HG03108 (cell line): ENCODE measurements around the gene LTC4S.
"Not testable (repeated sequence)": the region's sequence is repeated elsewhere in the genome, so short reads cannot be mapped to it uniquely, and the experiment has no call there.

Source experiments
- ATAC-seq: cut with Tn5 transposase; IDR thresholded peaks from one replicate; pipeline ENCODE4 v1.9.1; 2021; ENCODE audit warnings: moderate library complexity; ENCODE audit not compliant: unreplicated experiment

LTC4S gene

GRCh38 chr5:179822444-179822990 lies 28.7 kb downstream of the LTC4S start:
- no peak for ATAC-seq

GRCh38 chr5:179823937-179824744 lies 30.4 kb downstream of the LTC4S start:
- ATAC-seq: no peak

- ATAC-seq: no peak
Observed at GRCh38 chr5:179824745-179825112, 30.9 kb downstream of the LTC4S start.

DNA sequence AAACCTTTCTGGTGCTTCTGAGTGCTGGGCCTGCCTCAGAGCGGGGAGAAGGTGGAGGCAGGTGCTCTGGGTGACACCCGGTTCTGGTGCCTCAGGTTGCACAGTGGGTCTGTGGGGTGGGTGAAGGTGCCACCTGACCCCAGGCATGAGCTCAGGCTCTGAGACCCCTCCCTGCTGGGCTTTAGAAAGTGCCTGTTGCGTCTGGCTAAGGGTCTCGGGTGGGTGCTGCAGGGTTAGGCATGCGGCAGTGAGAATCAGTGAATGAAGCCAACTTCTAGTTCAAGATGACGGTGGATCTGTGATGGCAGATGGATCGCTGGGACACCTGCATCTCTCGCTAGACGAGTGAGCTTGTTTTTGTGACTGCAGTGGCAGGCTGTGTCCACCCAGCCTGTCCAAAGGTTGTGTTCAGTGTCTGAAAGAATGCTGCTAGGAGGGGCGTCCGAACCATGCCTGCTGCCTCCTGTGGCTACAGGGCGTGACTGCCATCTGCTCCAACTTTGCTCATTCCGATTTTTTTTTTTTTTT lies 31.9 kb downstream of the LTC4S start:
- no peak for ATAC-seq

DNA sequence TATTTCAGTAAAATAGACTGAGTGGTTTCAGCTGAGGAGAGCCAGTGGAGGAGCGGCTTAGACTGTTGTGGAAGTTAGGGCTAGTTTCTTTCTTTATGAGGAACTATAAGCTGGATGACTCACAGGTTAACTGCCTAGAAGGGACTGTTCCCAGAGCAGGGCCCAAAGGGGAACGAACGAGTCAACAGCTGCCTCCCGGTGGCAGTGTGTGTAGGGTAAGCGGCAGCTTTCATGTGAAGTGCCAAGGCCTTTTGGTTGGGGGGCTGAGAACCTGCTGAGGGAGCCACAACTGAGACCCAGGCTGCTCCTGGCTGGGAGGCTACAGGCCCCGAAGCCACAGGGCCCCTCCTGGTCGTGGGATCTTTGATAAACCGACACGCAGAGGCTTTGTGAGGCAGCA lies 33.9 kb downstream of the LTC4S start:
- ATAC-seq: no peak

GRCh38 chr5:179828756-179829421 lies 35.1 kb downstream of the LTC4S start:
- ATAC-seq: no peak

- ATAC-seq: no peak
Observed at GRCh38 chr5:179829732-179830435, 36.1 kb downstream of the LTC4S start.

- no peak for ATAC-seq
Observed at GRCh38 chr5:179830818-179831468, 37.2 kb downstream of the LTC4S start.

DNA sequence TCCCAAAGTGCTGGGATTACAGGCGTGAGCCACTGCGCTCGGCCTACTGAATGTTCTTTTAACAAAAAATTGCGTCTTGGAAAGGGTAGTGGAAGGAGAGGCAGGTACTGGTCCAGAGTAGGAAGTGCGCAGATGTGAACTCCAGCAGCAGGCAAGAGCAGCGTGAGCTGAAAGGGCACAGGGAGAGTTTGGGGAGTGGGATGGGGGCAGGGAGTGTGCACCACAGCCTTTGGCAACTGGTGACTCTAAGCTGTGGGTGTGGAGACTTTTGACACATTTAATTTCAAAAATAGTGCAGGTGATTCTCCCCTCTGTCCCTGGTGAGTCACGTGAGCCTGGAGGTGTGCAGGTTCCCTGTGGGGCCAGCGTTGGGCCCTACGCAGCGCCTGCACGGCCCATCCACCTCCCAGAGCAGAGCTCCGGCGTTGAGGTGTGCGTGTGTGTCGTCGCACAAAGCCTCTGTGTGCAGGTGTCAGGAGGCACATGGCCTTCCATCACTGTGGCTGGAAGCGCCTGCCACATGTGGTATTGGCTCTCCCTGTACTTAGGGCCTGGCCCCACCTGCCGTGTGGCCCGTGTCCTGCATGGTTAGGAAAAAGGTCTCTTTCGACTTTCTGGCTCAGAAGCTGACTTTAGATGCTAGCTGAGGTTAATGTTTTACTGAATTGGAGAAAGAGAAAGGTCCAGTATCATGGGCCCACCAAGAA lies 38.4 kb downstream of the LTC4S start:
- ATAC-seq: no peak

DNA sequence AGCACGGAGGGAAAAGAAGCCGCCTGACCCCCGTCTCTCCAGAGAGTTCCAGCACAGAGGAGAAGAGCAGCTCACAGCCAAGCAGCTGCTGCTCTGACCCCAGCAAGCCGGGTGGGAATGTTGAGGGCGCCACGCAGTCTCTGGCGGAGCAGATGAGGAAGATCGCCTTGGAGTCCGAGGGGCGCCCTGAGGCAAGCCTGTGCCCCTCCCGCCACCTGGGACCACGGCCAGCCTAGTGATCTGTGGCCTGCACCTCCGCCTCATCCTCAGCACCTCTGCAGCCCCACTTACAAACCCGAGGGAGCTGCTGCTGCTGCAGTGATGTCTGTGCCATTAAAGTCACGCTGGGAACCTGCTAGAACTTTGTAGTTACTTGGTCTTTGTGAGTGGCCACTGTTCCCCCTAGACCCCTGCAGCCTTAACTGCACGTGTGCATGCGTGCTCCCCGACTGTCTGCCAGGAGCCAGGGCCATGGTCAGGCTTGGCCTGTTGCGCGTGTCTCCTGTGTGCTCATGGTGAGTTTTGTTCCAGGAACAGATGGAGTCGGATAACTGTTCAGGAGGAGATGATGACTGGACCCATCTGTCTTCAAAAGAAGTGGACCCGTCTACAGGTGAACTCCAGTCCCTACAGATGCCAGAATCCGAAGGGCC lies 39.4 kb downstream of the LTC4S start:
- ATAC-seq: no peak

DNA sequence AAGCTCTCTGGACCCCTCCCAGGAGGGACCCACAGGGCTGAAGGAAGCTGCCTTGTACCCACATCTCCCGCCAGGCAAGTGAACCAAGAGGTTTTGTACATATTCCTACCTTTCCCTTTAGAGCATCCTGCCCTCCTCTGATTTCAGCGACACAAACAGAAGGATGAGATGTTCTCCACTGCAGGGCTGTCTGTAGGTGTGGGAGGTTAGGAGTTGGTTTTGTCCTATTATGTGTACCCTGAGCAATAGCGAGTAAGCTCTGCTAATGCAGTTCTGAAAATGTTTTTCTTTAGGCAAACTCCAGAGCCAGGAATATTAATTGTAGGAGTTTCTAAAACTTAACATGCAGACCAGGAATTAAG lies 39.9 kb downstream of the LTC4S start:
- ATAC-seq: no peak

DNA sequence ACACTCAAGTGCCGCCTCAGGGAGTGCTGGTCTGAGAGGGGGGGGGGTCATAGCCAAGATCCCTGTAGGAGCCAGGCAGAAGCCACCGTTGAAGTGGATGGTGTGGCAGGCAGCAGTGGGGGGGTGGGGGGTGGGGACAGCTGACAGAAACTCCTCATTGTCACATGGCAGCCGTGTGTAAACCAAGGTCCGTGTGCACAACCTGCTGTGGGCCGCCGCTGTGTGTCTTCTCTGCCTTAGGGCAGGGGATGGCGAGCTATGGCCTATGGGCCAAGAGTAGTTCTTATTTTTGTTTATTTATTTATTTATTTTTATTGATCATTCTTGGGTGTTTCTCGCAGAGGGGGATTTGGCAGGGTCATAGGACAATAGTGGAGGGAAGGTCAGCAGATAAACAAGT lies 40.3 kb downstream of the LTC4S start:
- no peak for ATAC-seq

DNA sequence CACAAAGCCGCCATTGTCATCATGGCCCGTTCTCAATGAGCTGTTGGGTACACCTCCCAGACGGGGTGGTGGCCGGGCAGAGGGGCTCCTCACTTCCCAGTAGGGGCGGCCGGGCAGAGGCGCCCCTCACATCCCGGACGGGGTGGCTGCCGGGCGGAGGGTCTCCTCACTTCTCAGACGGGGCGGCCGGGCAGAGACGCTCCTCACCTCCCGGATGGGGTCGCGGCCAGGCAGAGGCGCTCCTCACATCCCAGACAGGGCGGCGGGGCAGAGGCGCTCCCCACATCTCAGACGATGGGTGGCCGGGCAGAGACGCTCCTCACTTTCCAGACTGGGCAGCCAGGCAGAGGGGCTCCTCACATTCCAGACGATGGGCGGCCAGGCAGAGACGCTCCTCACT lies 41.1 kb downstream of the LTC4S start:
- ATAC-seq: not testable (repeated sequence)

DNA sequence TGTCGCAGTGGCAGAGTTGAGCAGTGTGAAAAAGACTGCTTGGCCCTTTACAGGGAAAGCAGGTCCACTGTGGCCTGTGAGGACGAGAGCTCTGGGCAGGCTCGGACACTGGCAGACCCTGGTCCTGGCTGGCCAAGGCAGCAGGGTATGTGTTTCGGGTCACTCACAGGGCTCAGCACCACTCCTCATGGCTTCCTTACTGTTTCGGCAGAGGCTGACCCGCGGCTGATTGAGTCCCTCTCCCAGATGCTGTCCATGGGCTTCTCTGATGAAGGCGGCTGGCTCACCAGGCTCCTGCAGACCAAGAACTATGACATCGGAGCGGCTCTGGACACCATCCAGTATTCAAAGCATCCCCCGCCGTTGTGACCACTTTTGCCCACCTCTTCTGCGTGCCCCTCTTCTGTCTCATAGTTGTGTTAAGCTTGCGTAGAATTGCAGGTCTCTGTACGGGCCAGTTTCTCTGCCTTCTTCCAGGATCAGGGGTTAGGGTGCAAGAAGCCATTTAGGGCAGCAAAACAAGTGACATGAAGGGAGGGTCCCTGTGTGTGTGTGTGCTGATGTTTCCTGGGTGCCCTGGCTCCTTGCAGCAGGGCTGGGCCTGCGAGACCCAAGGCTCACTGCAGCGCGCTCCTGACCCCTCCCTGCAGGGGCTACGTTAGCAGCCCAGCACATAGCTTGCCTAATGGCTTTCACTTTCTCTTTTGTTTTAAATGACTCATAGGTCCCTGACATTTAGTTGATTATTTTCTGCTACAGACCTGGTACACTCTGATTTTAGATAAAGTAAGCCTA lies 42.6 kb downstream of the LTC4S start:
- peak; percentile 66 for ATAC-seq

DNA sequence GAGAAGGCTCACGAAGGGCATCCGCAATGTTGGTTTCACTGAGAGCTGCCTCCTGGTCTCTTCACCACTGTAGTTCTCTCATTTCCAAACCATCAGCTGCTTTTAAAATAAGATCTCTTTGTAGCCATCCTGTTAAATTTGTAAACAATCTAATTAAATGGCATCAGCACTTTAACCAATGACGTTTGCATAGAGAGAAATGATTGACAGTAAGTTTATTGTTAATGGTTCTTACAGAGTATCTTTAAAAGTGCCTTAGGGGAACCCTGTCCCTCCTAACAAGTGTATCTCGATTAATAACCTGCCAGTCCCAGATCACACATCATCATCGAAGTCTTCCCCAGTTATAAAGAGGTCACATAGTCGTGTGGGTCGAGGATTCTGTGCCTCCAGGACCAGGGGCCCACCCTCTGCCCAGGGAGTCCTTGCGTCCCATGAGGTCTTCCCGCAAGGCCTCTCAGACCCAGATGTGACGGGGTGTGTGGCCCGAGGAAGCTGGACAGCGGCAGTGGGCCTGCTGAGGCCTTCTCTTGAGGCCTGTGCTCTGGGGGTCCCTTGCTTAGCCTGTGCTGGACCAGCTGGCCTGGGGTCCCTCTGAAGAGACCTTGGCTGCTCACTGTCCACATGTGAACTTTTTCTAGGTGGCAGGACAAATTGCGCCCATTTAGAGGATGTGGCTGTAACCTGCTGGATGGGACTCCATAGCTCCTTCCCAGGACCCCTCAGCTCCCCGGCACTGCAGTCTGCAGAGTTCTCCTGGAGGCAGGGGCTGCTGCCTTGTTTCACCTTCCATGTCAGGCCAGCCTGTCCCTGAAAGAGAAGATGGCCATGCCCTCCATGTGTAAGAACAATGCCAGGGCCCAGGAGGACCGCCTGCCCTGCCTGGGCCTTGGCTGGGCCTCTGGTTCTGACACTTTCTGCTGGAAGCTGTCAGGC lies 43.6 kb downstream of the LTC4S start:
- ATAC-seq: no peak

DNA sequence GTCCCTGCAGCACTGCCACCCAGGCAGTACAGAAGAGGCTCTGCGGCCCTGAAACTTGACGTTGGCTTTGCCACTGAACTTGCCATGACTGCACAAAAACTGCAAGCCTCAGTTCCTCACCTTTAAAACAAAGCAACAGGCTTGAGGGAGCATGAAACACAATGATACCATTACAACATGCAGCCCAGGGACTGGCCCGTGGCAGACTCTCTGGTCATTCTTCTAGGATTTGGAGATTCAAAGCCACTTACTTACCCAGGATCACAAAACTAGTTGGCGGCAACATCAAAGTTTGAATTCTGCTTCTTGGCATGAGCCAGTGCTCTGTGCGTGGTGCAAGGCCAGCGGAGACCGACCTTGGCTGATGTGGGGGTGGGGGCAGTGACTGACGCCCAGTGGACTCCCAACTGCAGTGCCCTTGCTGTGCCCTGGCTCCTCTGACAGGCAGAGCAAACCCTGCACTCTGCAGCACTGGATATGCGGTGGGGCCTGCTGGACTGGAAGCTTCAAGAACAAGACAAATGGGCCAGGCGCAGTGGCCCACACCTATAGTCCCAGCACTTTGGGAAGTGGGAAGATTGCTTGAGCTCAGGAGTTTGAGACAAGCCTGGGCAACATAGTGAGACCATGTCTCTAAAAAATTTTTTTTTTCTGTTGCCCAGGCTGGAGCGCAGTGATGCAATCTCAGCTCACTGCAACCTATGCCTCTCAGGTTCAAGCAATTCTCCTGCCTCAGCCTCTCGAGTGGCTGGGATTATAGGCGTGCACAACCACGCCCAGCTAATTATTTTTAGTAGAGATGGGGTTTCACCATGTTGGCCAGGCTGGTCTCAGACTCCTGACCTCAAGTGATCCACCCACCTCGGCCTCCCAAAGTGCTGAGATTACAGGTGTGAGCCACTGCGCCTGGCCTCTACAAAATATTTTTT lies 45.8 kb downstream of the LTC4S start:
- ATAC-seq: no peak

- ATAC-seq: no peak
Observed at GRCh38 chr5:179840321-179840720, 46.5 kb downstream of the LTC4S start.
